HepG2 (cell line): ENCODE measurements around the gene UBR7. TPM values are rescaled to one million over a fixed set of nuclear protein-coding genes. Genes with fewer than 3 reads are reported as not detected.
"Not testable (repeated sequence)": the region's sequence is repeated elsewhere in the genome, so short reads cannot be mapped to it uniquely, and the experiment has no call there.

Source experiments
- ATAC-seq: fragments of 200-7000 bp; cut with Tn5 transposase; 3 replicates; pipeline ENCODE4 v1.9.1; 2020; ENCODE audit warnings: mild to moderate bottlenecking, moderate library complexity
- BruUV-seq: library from RNA; stranded (reverse); fragments of 400-500 nt; replicated peaks from 2 replicates; lab custom pipeline; 2021; lab: Mats Ljungman, UMichigan
- CTCF ChIA-PET: fragments of 300-600 bp; formaldehyde crosslinking; extraction: SDS; loops from one replicate; lab custom pipeline; 2021; ENCODE audit warnings: low total read pairs, inconsistent platforms, low intra/inter-chr PET ratio; lab: Yijun Ruan, JAX
- POLR2A ChIA-PET: fragments of 350-600 bp; sonication (Branson Sonifier 250); formaldehyde crosslinking; loops from one replicate; lab custom pipeline; 2020; ENCODE audit warnings: antibody characterized with exemption, inconsistent platforms; lab: Yijun Ruan, JAX
- DNase-seq: peaks from one replicate; pipeline ENCODE4 v3.0.0-alpha.2; 2015; ENCODE audit warnings: low spot score
- FAIRE-seq: peaks from 3 replicates; lab custom pipeline; 2011; peaks lifted over from hg19 to GRCh38; lab: Jason Lieb, UNC
- H2AFZ ChIP-seq: one replicate; pipeline ENCODE4 v1.6.1; 2011; ENCODE audit warnings: low read length, inconsistent platforms
- H3K27ac ChIP-seq: fragments of 300-600 bp; 3 replicates; pipeline ENCODE4 v1.8.0; 2011; ENCODE audit warnings: mixed run types, mild to moderate bottlenecking, mixed read lengths, low read length, inconsistent platforms; ENCODE audit not compliant: insufficient read depth; ENCODE audit errors: extremely low read length
- H3K27me3 ChIP-seq, 2 experiments: fragments of 200-600 bp in 1 of 2; 2 replicates in 1 of 2; 3 replicates in 1 of 2; pipeline versions ENCODE4 v1.6.0 to v1.8.0; 2011; ENCODE audit warnings: low read length in 2 of 2, mild to moderate bottlenecking in 2 of 2, moderate library complexity in 2 of 2, inconsistent platforms in 1 of 2; ENCODE audit not compliant: insufficient read depth in 2 of 2, control insufficient read depth in 1 of 2
- H3K36me3 ChIP-seq, 2 experiments: fragments of 200-600 bp in 1 of 2; replicated peaks in 1 of 2; 2 replicates in 1 of 2; 3 replicates in 1 of 2; pipeline versions ENCODE4 v1.5.1 to v1.8.0; 2011; ENCODE audit warnings: low read length in 2 of 2, inconsistent platforms in 1 of 2; ENCODE audit not compliant: insufficient read depth in 2 of 2, control insufficient read depth in 1 of 2
- H3K4me1 ChIP-seq: 2 replicates; pipeline ENCODE4 v1.5.1; 2012; ENCODE audit warnings: low read length, inconsistent platforms; ENCODE audit not compliant: insufficient read depth
- H3K4me2 ChIP-seq: 2 replicates; pipeline ENCODE4 v1.6.0; 2011; ENCODE audit warnings: low read depth, low read length, inconsistent platforms
- H3K4me3 ChIP-seq, 3 experiments: fragments of 200-600 bp in 1 of 3; sonication (generic), shearing (Covaris generic) in 1 of 3; replicated peaks in 1 of 3; 2 replicates each; pipeline ENCODE4 v1.5.1; 2011 to 2016; ENCODE audit warnings: low read length in 3 of 3, inconsistent platforms in 2 of 3, low read depth in 2 of 3, mild to moderate bottlenecking in 2 of 3, control low read depth in 1 of 3, mixed read lengths in 1 of 3; ENCODE audit not compliant: insufficient read depth in 1 of 3
- H3K79me2 ChIP-seq: one replicate; pipeline ENCODE4 v1.6.1; 2011; ENCODE audit warnings: low read length, inconsistent platforms; ENCODE audit not compliant: insufficient read depth
- H3K9ac ChIP-seq: 2 replicates; pipeline ENCODE4 v1.6.0; 2011; ENCODE audit warnings: mild to moderate bottlenecking, low read depth, low read length, inconsistent platforms; ENCODE audit not compliant: insufficient read depth
- H3K9me3 ChIP-seq: 2 replicates; pipeline ENCODE4 v1.5.1; 2012; ENCODE audit warnings: mild to moderate bottlenecking, low read length
- H4K20me1 ChIP-seq: 2 replicates; pipeline ENCODE4 v1.6.0; 2011; ENCODE audit warnings: inconsistent platforms, mild to moderate bottlenecking, low read length, moderate library complexity; ENCODE audit not compliant: insufficient read depth
- ARID5B ChIP-seq: IDR thresholded peaks from 2 replicates; pipeline ENCODE4 v1.4.0; 2020; ENCODE audit warnings: mild to moderate bottlenecking, missing genetic modification reagents
- RXRB ChIP-seq: IDR thresholded peaks from 2 replicates; pipeline ENCODE4 v1.6.1; 2016; ENCODE audit warnings: borderline replicate concordance, missing genetic modification reagents, missing compliant biosample characterization
- SALL1 ChIP-seq: sonication (generic); formaldehyde crosslinking; IDR thresholded peaks from 2 replicates; pipeline ENCODE4 v1.8.0; 2022; ENCODE audit warnings: mild to moderate bottlenecking, missing genetic modification reagents
- ZNF407 ChIP-seq: sonication (generic); formaldehyde crosslinking; IDR thresholded peaks from one replicate; pipeline ENCODE4 v1.5.1; 2020; ENCODE audit warnings: mild to moderate bottlenecking, missing genetic modification reagents; ENCODE audit errors: not compliant biosample characterization
- ZNF770 ChIP-seq: sonication (generic); formaldehyde crosslinking; IDR thresholded peaks from 2 replicates; pipeline ENCODE4 v1.5.0; 2020; ENCODE audit warnings: mild to moderate bottlenecking, missing genetic modification reagents
- whole genome bisulfite sequencing: methylation state at CpG from one replicate; pipeline ENCODE4 v1.1.6; 2017; ENCODE audit warnings: low lambda C conversion rate; 5-methylcytosine and 5-hydroxymethylcytosine counted together
- in situ Hi-C: cut with HindIII; loops from 2 replicates; pipeline ENCODE4 v1.10.0; 2017; ENCODE audit warnings: low pct_unique_long_range_greater_than_20kb; ENCODE audit not compliant: extremely low pct_ligation_motif_present
- intact Hi-C: fragments of 100-400 bp; cut with micrococcal nuclease; formaldehyde crosslinking; loops from one replicate; pipeline ENCODE4 v1.10.0; 2022; ENCODE audit not compliant: unreplicated experiment
- polyA plus RNA-seq, 8 experiments: library from polyadenylated mRNA; depleted of rRNA in 3 of 8; stranded (reverse) in 7 of 8; unstranded in 1 of 8; fragments of >200 nt; fragmentation: Illumina TruSeq in 4 of 8; extraction: Trizol in 4 of 8; gene quantifications; 2 replicates each; pipeline versions ENCODE4 v1.2.1 to v1.2.3, GENCODE V29; 2011 to 2016; ENCODE audit warnings: low read depth in 4 of 8, missing spikeins in 1 of 8, mixed read lengths in 1 of 8; ENCODE audit not compliant: insufficient read depth in 1 of 8
- total RNA-seq, 5 experiments: library from RNA; depleted of rRNA; stranded (reverse); fragments of >200 nt; fragmentation: Illumina TruSeq; extraction: Trizol; gene quantifications; 2 replicates each; pipeline ENCODE4 v1.2.3, GENCODE V29; 2016; ENCODE audit warnings: low read depth in 1 of 5

UBR7 gene
- total and polyA plus RNA-seq, 2 of the 13 experiments (the other 11 are each of a cell fraction or from before 2014, with no cell fraction given): 11.0 to 19.7 TPM

- TF ChIP-seq ZNF407 (CRISPR knock-in tag): peak; percentile 36
Measured at GRCh38 chr14:93165271-93166265, 41.5 kb upstream of the UBR7 start (continued).

GRCh38 chr14:93168610-93169009, 38.4 kb upstream of the UBR7 start:
- H3K9ac ChIP-seq, H3K27me3 ChIP-seq, H3K36me3 ChIP-seq, CTCF ChIA-PET, H3K4me2 ChIP-seq, H3K4me3 ChIP-seq, intact Hi-C loops, DNase-seq, H3K9me3 ChIP-seq, FAIRE-seq, H2AFZ ChIP-seq, H3K79me2 ChIP-seq, BruUV-seq, H4K20me1 ChIP-seq, POLR2A ChIA-PET, in situ Hi-C loops: not testable (repeated sequence)
- peak overlapping the region; percentile 51 for H3K27ac ChIP-seq
- 0 out of 3 replicates have a peak, but pooled peaks have one; percentile 18 for ATAC-seq
- WGBS: 55% methylated on average over 9 of the region's 9 CpGs
- H3K4me1 ChIP-seq: peaks cover 71% of the 10 kb centered on the region
- peak; percentile 43; the same call in 1 of the 2 replicates for TF ChIP-seq SALL1 (CRISPR knock-in tag)
- TF ChIP-seq ARID5B (CRISPR knock-in tag): peak; percentile 64
- 0 out of 2 replicates have a peak, but pooled peaks have one; percentile 22 for TF ChIP-seq ZNF770 (CRISPR knock-in tag)
- 0 out of 2 replicates have a peak, but pooled peaks have one; percentile 21 for TF ChIP-seq RXRB (CRISPR knock-in tag)
